ENCODE data around the gene LAD1.
A peak's percentile ranks its signal among the peaks of the same experiment; 100 is the strongest.

Gene LAD1

DNA sequence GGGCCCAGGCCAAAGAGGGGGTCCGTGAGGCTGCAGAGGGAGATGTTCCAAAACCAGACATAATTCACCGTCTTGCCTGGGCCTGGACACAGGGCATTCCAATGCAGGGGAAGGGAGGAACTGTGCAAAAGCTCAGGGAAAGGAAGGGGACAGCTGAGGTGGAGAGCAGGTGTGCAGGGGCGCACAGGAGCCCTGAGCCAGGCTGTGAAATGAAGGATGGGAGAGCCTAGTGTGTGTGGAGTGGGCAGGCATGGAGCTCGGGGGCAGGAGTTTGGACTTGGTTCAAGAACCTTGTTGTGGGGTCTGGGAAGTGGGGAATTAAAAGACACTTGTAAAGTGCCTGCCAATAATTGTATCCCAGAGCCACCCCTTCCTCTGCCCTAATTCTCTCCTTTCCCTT lies 20.1 kb upstream of the LAD1 start:
- DNase-seq (ENCODE audit: low spot score) = no peak

- DNase-seq (ENCODE audit: low spot score) = no peak
Measured at GRCh38 chr1:201418461-201418860, 19.3 kb upstream of the LAD1 start.

DNA sequence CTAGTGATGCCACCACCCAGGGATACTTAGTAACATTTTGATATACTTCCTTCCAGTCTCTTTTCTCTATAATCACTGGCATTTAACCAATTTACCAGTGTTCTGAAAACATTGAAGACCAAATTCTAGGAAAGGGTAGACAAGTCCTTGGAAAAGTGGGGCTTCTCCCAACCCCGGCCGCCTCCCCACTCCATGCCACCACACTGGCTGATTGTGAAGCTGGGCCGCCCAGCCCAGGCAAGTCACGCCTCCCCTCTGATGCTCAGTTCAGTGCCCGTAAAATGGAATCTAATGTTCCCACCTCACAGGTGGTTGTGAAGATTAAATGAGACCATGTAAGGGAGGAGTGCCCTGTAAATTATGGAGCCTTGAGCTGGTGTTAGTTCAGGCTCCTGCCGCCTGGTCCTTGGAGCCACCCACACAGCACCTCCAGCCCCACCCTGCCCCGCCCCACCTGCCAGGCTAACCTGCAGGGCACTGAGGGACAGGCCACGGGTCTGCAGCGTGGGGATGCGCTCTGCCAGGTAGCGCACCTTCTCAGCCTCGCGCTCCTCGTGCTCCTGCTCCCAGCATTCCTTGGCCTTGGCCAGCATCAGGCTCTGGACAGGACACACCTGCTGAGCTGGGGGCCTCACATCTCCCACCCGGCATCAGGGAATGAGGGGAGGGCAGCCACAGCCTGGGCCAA lies 15.1 kb upstream of the LAD1 start:
- no peak for DNase-seq (ENCODE audit: low spot score)

DNA sequence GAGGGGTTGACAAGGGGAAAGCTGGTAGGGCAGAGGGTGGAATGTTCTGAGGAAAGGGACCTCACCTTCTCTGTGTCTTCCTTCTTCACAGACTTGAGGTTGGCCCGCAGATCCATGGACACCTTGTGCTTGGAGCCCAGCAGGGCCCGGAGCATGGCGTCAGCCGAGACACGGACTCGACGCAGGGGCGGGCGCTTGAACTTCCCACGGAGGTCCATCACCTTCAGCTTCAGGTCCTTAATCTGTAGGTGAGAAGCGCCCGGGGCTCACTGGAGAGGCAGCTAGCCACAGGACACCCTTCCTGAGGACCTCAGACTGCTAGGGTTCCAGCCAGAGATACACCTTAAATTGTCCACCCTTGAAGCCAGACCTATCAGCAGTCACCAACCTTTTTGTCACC lies 12.2 kb upstream of the LAD1 start:
- no peak for DNase-seq (ENCODE audit: low spot score)

GRCh38 chr1:201409440-201409839 lies 10.3 kb upstream of the LAD1 start:
- no peak for DNase-seq (ENCODE audit: low spot score)

- no peak for DNase-seq (ENCODE audit: low spot score)
Measured at GRCh38 chr1:201408834-201409200, 9.7 kb upstream of the LAD1 start.

DNA sequence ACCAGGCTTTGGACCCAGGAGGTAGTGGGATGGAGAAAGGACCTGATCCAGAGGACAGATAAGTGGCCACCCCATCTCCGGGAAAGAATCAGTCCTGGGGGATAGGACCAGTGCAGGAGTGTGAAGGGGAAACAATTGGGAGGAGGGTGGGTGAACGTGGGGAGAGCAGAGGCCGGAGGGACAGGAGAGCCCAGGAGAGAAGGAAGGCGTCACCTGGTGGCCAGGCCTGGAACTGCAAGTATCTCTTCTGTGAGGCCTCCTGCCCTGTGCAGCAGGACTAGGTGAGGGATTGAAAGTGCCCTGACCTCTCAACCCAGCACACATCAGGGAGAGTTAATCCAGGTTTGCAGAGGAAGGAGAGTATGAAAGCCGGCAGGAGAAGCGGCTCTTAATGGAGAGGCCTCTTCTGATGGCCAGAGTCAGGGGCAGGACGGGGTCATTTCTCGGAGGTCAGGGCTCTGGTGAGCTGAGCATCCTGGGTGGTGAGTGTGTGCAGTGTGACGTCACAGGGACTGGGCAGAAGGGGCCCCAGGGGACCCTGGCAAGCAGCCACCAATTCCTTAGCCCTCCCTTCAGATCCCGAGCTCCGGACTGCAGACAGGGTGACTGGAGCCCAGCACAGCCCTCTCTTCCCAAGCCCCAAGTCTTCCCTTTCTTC lies 9.2 kb upstream of the LAD1 start:
- DNase-seq (ENCODE audit: low spot score) = peak; percentile 93

DNA sequence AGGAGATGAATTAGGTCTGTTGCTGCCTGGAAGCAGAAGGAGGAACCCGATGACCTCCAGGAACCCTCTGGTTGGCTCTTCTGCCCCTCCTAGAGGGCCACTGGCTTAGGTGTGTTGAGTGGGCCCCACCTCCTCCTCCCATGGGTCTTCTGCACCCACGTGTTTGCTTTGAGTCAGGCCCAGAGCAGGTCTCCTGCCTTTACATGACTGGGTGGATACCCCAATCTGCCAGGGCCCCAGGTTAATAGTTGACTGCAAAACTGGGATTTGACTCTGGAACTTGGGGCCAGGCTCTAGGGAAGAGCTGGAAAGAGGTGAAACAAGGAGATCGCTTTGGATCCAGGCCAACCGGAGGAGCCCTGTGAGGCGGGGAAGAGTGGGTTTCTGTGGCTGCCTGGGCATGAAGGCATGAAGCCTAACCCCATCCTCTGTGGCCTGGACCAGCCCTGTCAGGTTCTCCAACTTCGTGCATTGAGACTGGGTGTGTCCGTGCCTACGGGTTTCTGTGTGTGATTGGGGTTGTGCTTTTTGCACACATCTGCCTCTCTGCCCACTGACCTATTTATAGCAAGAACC lies 7.8 kb upstream of the LAD1 start:
- DNase-seq (ENCODE audit: low spot score) = no peak

- no peak for DNase-seq (ENCODE audit: low spot score)
Measured at GRCh38 chr1:201405484-201405831, 6.3 kb upstream of the LAD1 start.

DNA sequence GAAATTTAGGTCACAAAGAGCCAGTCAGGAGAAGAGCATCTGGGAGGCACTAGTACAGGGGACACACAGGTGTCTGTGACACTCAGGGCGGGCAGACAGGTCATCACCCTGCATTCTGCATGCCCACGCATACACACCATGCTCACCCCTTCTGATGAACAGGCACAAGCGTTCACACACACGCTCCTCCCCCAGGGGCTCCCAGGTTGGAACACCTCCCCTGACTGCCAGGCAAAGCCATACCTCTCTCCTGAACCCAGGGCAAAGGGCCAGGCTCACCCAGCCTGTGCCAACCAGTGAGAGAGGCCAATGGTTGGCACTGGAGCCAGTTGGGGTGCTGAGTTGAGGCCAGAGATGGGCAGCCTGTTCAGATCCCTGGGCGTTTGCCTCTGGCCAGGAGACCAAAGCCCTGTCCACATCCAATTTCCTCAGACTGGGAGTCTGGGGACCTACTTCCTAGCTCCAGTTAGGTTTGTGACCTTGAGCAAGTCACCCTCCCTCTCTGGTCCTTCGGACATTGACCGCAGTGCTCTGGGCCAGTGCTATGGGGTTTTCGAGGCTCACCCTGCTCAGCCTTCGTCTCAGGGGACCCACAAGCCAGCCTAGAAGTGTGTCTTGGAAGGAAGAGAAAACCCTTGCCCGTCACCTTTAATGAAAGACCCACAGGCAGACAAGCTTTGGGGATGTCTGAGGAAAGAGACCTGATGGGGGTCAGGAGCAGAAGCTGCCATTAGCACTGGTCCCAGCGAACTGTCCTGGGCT lies 5.8 kb upstream of the LAD1 start:
- no peak for DNase-seq (ENCODE audit: low spot score)

- DNase-seq (ENCODE audit: low spot score) = no peak
Measured at GRCh38 chr1:201404055-201404454, 4.9 kb upstream of the LAD1 start.

- DNase-seq (ENCODE audit: low spot score) = no peak
Measured at GRCh38 chr1:201403359-201403758, 4.2 kb upstream of the LAD1 start.

- DNase-seq (ENCODE audit: low spot score) = no peak
Measured at GRCh38 chr1:201401700-201402099, 2.6 kb upstream of the LAD1 start.

DNA sequence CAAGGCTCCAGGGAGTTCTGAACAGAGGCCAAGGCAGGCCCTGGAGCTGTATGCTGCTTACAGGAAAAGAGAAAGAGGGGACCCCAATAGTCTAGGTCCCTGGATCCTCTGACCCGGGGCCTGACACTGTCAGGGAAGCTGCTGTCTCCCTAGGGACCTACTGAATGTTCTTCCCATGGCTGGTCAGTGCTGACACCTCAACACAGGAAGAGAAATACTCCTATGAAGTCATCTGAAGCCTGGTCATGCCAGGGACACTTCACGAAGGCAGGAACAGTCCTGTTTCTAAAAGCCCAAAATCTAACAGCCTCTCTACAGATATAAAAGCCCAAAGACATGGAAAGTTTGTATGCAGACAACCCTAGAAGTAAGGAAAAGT lies 1.7 kb upstream of the LAD1 start:
- no peak for DNase-seq (ENCODE audit: low spot score)

DNA sequence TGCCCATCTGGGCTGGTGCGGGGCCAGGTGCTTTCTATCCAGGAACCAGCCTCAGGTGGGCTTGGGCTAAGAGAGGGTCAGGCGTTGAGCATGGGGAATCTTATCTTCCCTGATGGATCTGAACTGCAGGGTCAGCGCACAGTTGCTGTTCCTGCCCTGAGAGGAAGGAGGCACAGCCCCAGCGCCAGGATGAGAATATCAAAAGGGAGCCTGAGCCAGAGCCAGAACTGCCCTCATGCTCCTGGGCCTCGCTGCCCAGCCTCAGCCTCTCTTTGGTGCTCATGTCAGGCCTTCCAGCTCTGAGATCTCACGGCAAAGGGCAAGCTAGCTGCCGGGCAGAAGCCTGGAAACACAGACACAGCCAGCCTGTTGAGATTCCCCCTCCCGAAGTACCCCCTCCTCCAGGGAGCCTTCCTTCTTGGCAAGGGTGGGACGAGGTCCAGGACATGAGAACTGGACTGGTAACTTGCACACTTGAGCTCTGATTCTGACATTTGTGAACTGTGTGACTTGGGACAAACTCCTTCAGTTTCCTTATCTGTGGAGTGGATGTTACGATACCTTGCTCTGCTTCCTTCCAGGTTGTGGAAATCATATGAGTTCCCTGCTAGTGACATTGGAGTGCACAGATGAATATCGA lies 1.2 kb upstream of the LAD1 start:
- no peak for DNase-seq (ENCODE audit: low spot score)

- DNase-seq (ENCODE audit: low spot score) = peak; percentile 83
Measured at GRCh38 chr1:201399352-201400126, 415 bp upstream of the LAD1 start.

- DNase-seq (ENCODE audit: low spot score) = no peak
Measured at GRCh38 chr1:201397675-201398074, 1.4 kb downstream of the LAD1 start.

- no peak for DNase-seq (ENCODE audit: low spot score)
Measured at GRCh38 chr1:201396861-201397464, 2.2 kb downstream of the LAD1 start.

- no peak for DNase-seq (ENCODE audit: low spot score)
Measured at GRCh38 chr1:201395936-201396335, 3.2 kb downstream of the LAD1 start.

DNA sequence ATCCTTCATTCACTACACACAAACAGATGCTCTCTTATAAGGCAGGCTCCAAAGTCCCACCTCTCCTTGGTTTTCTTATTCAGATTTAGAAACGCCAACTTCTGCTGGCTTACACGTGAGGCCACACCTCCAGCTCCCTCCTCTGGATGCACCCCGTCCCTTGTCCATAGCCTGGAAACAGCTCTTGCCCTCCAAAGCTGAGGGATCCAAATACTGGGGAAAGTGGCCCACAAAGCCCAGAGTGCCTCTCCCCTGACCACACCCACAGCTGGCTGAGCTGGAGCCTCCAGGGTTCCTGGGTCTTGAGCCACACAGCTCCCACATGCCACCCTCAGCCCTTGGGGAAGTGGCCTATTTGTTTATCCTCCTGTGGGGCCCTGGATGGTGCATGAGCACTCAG lies 4.5 kb downstream of the LAD1 start:
- no peak for DNase-seq (ENCODE audit: low spot score)

DNA sequence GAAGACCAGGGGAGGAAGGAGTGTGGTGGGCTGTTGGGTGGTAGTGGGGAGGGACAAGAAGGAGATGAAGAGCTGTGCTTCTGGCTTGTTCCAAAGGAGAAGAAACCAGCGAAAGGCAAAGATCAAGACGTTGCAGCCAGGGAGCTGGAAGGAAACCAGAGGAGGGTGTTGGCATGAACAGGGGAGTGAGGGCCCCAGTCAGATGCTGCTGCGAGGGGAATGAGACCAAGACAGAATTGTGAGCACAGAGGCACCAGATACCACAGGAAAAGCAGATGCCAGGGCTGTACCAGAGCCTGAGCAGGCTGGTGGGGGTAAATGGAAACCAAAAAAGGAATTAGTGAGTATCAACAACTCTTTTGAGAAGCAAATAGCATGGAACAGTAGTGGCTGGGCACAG lies 6.0 kb downstream of the LAD1 start:
- DNase-seq (ENCODE audit: low spot score) = no peak

All from iPS-NIHi11 (cell line).